Inflammatory macrophage treated with lipopolysaccharide for 1 hour (primary cell): ENCODE data around the gene MRPL14.

Experiments used
- DNase-seq, 2 donors: peaks; one replicate each; pipeline ENCODE4 v3.0.0-alpha.2; 2020 to 2022

MRPL14 gene

DNA sequence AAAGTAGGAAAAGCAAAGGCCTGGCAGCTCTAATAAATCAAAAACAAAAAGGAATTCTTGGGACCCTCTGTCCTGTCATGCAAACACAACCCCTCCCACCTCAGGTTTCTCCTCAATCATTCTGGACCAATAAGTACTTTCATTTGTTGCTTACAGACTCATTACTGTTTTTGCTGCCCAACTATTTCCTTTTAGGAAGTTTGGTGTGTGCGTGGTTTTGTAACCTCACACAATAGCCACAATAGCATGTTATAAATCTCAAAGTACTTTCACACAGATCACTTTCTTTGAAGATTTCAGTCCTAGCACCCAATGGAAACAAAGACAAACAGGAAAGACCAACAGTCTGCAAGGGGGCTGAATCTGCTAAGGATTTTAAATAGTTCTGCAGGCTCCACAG lies 4.5 kb downstream of the MRPL14 start:
- peak; percentile 17 to 30 for DNase-seq

DNA sequence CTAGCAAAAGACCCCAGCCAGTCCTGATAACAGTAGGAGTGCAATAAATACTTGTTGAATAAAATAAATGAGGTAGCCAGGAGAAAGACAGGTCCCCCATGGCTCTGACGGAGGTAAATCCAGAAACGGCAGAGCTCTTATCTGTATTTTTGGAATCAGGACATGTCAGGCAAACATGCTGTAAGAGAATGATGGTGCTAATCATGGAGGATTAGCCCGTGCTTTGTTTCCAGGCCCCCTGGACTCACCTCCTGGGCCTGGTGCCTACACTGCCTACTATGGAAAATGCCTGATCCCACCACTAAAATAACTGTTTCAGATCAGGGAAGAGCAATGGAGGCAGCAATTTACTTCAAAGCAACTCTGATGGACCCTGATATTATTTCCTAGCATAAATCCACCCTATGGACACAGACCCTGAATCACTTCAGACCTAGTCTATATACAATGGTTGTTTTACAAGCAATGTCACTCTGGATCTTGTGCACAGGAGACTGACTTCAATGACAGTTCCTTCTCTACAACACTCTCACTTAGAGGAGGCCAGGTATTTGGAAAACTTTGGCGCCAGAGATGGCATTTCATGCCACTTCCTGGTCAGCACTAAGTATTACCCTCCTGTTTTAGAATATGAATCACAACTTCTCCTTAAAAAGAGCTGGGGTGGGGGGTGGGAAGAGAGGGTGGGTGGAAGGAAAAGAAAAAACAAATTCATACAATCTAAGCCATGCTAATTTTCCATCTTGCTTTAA lies 6.4 kb downstream of the MRPL14 start:
- peak in 1 of 2 donors; percentile 13 for DNase-seq

- peak; percentile 26 to 33 for DNase-seq
These were observed 7.5 kb downstream of the MRPL14 start for GRCh38 chr6:44119704-44120262.

GRCh38 chr6:44117397-44118128 lies 9.7 kb downstream of the MRPL14 start:
- no peak for DNase-seq

DNA sequence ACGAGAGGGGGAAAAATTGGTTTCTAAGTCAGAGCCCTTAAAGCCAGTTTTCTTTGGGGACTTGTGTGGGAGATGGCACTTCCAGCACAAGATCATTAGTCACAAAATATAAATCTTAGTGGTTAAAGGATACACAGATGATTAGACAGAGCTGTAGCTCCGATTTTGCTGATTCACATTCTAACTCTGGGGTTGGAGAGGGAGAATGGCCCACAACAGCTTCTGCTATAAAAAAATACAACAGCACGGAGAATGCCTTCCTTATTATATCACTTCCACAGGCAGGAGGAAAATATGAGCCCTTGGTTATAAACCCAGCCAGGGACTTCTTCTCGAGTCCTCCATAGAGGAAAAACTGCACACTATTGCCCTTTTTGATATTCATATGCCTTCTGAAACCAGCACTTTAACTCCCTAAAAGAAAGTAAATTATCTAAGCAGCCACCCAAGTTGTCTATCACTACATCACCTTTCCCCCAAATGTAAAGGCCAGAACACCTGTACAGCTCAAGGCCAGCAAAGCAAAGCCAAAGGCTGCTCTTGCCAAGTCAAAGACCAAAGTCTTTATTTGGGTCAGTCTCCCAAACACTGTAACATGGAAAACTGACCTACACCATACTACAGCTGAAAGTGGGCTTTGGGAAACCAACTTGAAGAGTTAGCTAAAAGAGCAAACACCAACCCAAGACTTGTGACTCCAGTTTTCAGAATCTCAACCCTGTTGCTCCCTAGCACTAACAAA lies 10.4 kb downstream of the MRPL14 start:
- peak; percentile 23 to 62 for DNase-seq

- no peak for DNase-seq
These were observed 11.4 kb downstream of the MRPL14 start for GRCh38 chr6:44115866-44116265.

DNA sequence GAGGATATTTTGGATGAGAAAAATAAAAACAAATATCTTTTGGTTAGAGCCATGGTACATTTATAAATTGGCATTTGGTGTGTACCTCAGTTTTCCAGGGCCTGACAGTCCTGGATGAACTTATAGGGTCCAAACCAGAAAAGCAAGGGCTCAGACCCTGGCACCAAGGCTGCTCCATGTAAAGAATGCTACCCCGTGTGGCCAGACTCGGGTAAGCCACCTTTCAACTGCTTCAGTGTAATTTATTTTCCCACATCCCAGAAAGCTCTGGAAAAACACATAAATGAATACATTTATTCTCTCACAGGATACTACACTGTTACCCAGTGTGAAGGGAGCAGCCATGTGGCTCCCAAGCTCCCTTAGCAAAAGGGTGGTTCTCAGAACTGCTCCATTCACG lies 13.8 kb downstream of the MRPL14 start:
- DNase-seq: no peak

- DNase-seq: no peak
These were observed 15.5 kb downstream of the MRPL14 start for GRCh38 chr6:44111434-44112417.

DNA sequence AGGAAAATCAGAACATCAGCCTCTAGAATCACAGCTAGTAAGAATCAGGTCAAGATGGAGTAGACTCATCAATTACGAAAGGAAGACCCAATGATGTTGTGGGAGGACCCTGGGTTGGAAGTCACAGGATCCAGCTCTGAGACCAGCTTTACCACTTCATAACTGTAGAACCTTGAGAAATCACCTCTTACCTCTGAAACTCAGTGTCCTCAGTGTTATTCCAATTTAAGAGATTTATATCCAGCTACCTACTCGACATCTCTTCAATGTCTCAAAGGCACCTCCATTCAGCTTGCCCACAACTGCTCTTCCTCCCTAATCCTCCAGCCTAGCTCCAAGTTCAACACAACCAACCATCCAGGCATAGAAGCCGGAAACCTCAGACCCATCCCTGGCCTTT lies 16.3 kb downstream of the MRPL14 start:
- no peak for DNase-seq

DNA sequence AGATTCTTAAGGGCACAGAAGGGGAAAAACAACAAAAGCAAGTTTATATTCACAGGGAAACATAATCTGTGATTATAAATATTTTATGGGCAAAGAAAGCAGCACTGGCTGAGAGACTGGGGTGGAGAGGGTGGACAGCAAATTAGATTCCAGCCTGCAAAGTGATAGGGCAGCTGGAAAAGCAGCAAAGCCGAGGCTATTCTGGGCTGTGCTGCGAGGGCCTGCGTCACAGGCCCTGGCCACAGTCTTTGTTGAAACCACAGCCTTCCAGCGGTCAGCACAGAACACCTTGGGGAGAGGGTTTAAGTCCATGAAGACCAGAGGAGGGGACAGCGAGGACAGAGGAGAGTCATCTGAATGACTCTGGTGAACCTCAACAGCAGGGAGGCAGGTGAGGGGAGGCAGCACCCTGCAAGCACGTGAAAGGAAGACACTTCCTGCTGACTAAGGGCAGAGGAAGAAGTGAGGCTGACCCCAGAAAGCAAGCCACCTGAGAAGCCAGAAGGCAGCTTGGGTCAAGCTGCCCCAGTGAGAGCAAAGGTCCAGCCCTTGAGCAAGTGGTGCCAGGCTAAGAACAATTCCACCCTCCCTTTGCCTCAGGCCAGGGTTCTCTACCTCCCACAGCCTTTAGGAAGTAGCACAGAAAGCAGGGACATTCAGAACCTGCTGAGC lies 17.1 kb downstream of the MRPL14 start:
- no peak for DNase-seq

GRCh38 chr6:44109212-44109611 lies 18.0 kb downstream of the MRPL14 start:
- DNase-seq: no peak

DNA sequence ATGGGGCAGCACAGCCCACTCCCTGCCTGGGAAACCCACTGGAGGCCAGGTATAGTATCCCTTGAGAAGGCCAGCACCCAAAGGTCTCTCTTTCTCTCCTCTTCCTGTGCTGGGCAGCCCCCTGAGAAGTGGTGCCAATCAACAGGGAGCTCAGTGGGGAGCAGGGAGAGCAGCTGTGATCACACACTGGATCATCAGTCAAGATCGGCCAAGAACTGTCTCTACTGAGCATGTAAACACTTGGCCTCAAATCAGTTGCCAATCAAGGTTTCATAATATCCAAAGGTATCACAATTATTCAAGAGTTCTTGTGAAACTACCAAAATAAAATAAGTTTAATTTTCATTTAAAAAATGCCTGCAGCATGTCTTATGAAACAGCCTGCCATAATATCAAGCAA lies 18.8 kb downstream of the MRPL14 start:
- DNase-seq: no peak

- no peak for DNase-seq
These were observed 20.2 kb downstream of the MRPL14 start for GRCh38 chr6:44107017-44107416.

DNA sequence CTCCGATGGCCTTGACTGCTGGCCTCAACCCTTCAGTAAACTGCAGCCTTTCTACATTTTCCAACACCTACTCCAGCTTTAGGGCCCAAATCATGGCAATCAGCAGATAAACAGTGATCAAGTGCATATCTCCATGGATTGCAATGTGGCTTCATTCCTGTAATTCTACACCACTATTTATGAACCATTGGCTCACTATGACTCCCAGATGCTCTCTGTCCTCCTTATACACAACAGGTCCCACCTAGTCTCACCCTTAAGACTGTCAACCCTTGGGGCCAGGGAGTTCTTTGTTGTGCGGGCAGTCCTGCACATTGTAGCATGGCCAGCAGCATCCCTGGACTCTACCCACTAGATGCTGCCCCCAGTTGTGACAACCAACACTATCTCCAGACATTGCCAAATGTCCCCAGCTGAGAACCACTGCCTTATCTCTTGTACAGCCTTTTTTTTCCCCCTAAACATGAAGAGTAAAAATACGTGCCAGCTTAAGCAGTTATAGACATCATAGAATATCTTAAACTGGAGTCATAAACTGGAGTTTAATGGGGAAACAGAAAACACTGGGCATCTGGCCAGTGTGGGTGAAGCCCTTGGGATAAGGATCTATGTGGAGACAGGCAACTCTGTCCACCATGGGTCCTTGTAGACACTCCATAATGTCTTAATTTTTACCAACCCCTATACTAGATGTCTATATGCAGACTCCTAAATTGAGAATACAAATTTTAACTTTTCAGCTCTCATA lies 21.1 kb downstream of the MRPL14 start:
- no peak for DNase-seq

DNA sequence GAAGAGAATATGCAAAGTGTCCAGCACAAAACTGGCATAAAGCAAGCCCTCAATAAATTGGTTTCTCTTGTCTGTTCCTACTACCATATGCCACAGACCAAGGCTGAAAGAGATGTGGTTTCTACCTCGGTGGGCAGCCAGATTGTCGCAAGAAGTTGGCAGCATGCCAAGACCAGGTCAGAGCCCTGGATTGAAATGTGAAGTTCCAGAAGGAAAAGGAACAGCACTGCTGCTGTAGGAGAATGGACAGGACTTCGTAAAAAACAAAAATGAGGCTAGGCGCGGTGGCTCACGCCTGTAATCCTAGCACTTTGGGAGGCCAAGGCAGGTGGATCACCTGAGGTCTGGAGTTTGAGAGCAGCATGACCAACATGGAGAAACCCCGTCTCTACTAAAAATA lies 22.1 kb downstream of the MRPL14 start:
- no peak for DNase-seq

DNA sequence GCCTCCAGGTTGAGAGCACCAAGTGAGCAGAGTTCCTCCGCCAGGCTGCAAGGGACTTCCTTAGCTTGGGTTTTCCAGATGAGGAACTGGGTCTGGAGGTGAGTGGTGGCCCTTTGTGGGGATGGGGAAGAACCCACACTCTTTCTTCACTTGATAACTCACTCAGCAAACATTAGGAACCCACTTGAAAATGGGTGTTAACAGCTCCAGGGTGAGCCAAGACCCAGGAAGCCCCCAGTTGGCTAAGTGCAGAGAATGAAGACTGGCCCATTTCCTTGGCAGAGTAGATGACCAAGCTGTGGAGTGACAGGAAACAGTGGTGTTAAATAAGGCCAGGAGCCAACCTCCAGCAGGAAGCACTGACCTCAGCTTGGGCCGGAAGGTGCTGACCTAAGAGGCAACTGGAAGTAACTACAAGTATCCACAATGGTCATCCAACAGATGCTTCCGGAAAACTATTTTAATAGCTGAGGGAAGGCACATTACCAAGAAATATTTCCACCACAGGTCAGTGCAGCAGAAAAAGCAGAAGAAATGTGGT lies 22.7 kb downstream of the MRPL14 start:
- DNase-seq: peak; percentile 68 to 95

DNA sequence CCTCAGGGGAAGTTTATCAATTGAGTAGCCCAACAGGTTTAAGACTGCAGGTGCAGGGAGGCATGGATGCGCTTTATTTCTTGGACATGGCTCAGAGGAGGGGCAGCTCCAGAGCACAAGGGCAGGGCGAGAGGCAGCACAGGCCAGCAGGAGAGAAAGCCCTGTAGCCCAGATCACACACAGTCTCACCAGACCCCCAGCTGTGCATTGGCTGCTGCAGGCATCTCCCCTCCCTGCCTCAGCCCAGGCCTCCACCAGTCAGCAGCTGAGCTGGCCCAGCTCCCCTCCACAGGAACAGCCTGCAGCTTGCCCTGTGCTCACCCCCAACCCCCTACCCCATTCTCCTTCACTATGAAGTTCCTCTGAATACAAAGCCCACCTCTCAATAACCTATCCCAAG lies 24.7 kb downstream of the MRPL14 start:
- no peak for DNase-seq

GRCh38 chr6:44101832-44102231 lies 25.4 kb downstream of the MRPL14 start:
- no peak for DNase-seq

DNA sequence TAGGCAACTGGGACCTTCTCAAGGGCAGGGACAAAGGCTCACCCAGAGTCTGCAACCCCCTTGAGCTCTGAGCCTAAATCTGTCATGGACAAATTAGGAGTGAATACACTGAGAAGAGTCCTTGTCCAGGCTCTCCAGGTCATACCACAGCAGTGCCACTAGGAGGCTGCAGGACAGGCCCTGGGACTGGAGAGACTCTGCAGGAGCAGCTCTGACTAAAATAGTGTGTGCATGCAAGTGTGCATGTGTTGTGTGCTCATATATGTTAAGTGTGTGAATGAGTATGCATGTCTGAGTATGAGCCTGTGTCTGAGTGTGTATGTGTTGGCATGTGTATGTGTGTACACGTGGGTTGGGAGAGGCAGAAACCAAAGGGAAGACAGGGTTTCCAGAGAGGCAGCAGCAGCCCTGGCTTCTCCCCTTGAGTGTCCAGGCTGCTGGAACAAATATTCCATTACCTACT lies 27.1 kb downstream of the MRPL14 start:
- DNase-seq: peak; percentile 39 to 46

DNA sequence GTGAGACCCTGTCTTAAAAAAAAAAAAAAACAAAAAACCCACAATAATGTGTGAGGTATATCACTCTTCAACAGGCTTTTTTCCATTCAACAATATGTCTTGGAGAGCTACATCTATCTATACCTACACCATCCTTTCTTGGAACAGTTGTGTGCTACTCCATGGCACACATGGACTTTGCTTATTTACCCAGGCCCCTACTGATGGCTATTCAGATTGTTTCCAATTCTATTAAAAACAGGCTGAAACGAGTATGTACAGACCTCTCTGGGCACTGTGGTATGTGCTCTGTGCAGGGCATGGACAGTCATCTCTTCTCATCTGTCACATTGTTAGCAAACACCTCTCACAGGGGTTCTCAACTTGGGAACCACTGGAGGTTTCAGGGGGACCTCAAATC lies 28.1 kb downstream of the MRPL14 start:
- no peak for DNase-seq
